ENCODE measurements around the gene PPP1R9B. TPM values are rescaled to one million over a fixed set of nuclear protein-coding genes. Genes with fewer than 3 reads are reported as not detected.

Gene PPP1R9B
- total RNA-seq, 1 experiment from 2014 or later = 34.8 TPM

GRCh38 chr17:50187751-50188530 lies 37.5 kb upstream of the PPP1R9B start:
- BruUV-seq (replicated peaks) = no TSS peak
- Mint-ChIP-seq H3K36me3 (ENCODE audit: insufficient read depth, unreplicated experiment) (peaks cover 20% of the 10 kb centered on the region), H3K27me3 (ENCODE audit: insufficient read depth, unreplicated experiment) (no peaks in the 10 kb centered on the region), H3K4me3 (ENCODE audit: unreplicated experiment) (no peak overlapping the region), H3K4me1 (ENCODE audit: insufficient read depth, unreplicated experiment) (peaks cover 16% of the 10 kb centered on the region), H3K27ac (ENCODE audit: low read depth, unreplicated experiment) (no peak overlapping the region), H3K9me3 (ENCODE audit: unreplicated experiment) (no peaks in the 10 kb centered on the region)
- intact Hi-C loops (cut with micrococcal nuclease) = no loop called here
- ChIA-PET POLR2A (interaction anchor here (0.6 kb wide), 1 partner anchor 10 kb away, joined by 3 read pairs; no protein-coding TSS in a partner anchor), CTCF (interaction anchor here (0.6 to 1.5 kb wide), 7 partner anchors 9 to 57 kb away, joined by 3 to 6 read pairs (median 4); no protein-coding TSS in a partner anchor)
- TF ChIP-seq, protein P1, sequence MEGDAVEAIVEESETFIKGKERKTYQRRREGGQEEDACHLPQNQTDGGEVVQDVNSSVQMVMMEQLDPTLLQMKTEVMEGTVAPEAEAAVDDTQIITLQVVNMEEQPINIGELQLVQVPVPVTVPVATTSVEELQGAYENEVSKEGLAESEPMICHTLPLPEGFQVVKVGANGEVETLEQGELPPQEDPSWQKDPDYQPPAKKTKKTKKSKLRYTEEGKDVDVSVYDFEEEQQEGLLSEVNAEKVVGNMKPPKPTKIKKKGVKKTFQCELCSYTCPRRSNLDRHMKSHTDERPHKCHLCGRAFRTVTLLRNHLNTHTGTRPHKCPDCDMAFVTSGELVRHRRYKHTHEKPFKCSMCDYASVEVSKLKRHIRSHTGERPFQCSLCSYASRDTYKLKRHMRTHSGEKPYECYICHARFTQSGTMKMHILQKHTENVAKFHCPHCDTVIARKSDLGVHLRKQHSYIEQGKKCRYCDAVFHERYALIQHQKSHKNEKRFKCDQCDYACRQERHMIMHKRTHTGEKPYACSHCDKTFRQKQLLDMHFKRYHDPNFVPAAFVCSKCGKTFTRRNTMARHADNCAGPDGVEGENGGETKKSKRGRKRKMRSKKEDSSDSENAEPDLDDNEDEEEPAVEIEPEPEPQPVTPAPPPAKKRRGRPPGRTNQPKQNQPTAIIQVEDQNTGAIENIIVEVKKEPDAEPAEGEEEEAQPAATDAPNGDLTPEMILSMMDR (IDR thresholded peaks at IDR 0.05; ENCODE audit: unreplicated experiment) = no peak
- DNase-seq (ENCODE audit: unreplicated experiment) = no peak

- no TSS peak for BruUV-seq (replicated peaks)
- peaks cover 20% of the 10 kb centered on the region for H3K36me3 Mint-ChIP-seq (ENCODE audit: insufficient read depth, unreplicated experiment)
- POLR2A ChIA-PET = interaction anchor here (0.6 kb wide), 1 partner anchor 10 kb away, joined by 3 read pairs; no protein-coding TSS in a partner anchor
- H3K4me1 Mint-ChIP-seq (ENCODE audit: insufficient read depth, unreplicated experiment) = peaks cover 16% of the 10 kb centered on the region
- CTCF ChIA-PET = interaction anchor here (1.0 to 2.5 kb wide), 4 partner anchors 10 to 18 kb away, joined by 4 to 7 read pairs (median 5); no protein-coding TSS in a partner anchor
- DNase-seq (ENCODE audit: unreplicated experiment) = no peak
- H3K27me3 Mint-ChIP-seq (ENCODE audit: insufficient read depth, unreplicated experiment) = no peaks in the 10 kb centered on the region
- intact Hi-C loops (cut with micrococcal nuclease) = no loop called here
- no peaks in the 10 kb centered on the region for H3K9me3 Mint-ChIP-seq (ENCODE audit: unreplicated experiment)
- H3K27ac Mint-ChIP-seq (ENCODE audit: low read depth, unreplicated experiment) = no peak overlapping the region
- TF ChIP-seq, protein P1 (IDR thresholded peaks at IDR 0.05; ENCODE audit: unreplicated experiment) = no peak
- H3K4me3 Mint-ChIP-seq (ENCODE audit: unreplicated experiment) = no peak overlapping the region
Measured at GRCh38 chr17:50187394-50187725, 36.9 kb upstream of the PPP1R9B start.

GRCh38 chr17:50186661-50187393 lies 36.4 kb upstream of the PPP1R9B start:
- Mint-ChIP-seq H3K27me3 (ENCODE audit: insufficient read depth, unreplicated experiment) (no peaks in the 10 kb centered on the region), H3K4me1 (ENCODE audit: insufficient read depth, unreplicated experiment) (peaks cover 18% of the 10 kb centered on the region), H3K36me3 (ENCODE audit: insufficient read depth, unreplicated experiment) (peaks cover 20% of the 10 kb centered on the region), H3K4me3 (ENCODE audit: unreplicated experiment) (no peak overlapping the region), H3K27ac (ENCODE audit: low read depth, unreplicated experiment) (no peak overlapping the region), H3K9me3 (ENCODE audit: unreplicated experiment) (no peaks in the 10 kb centered on the region)
- ChIA-PET POLR2A (no interaction called here), CTCF (interaction anchor here (0.5 to 2.5 kb wide), 3 partner anchors 9 to 69 kb away, joined by 3 to 7 read pairs (median 4); no protein-coding TSS in a partner anchor)
- no TSS peak for BruUV-seq (replicated peaks)
- TF ChIP-seq, protein P1 (IDR thresholded peaks at IDR 0.05; ENCODE audit: unreplicated experiment) = no peak
- intact Hi-C loops (cut with micrococcal nuclease) = no loop called here
- DNase-seq (ENCODE audit: unreplicated experiment) = no peak
